K562 (cell line): ENCODE measurements around the gene C12orf60. TPM values are rescaled to one million over a fixed set of nuclear protein-coding genes. Genes with fewer than 3 reads are reported as not detected.

Experiments used
- ATAC-seq: fragments of 200-7000 bp; cut with Tn5 transposase; 3 replicates; pipeline ENCODE4 v1.9.1; 2020; ENCODE audit warnings: moderate library complexity
- BruUV-seq: library from RNA; stranded (reverse); fragments of 400-500 nt; replicated peaks from 2 replicates; lab custom pipeline; 2021; lab: Mats Ljungman, UMichigan
- CTCF ChIA-PET: fragments of 300-600 bp; formaldehyde crosslinking; extraction: SDS; loops from one replicate; lab custom pipeline; 2021; ENCODE audit warnings: low intra/inter-chr PET ratio; lab: Yijun Ruan, JAX
- POLR2A ChIA-PET: fragments of 300-600, 350-650 bp; sonication (Branson Sonifier 250); formaldehyde crosslinking; extraction: SDS; loops from one replicate; lab custom pipeline; 2021; ENCODE audit warnings: antibody characterized with exemption, inconsistent platforms; lab: Yijun Ruan, JAX
- DNase-seq, 4 experiments: peaks; one replicate each; pipeline versions ENCODE4 v3.0.0 to v3.0.0-alpha.2; 2011 to 2018; ENCODE audit warnings: low spot score in 3 of 4, mixed read lengths in 3 of 4; ENCODE audit errors: extremely low read depth in 1 of 4
- FAIRE-seq: peaks from 2 replicates; lab custom pipeline; 2011; peaks lifted over from hg19 to GRCh38; lab: Jason Lieb, UNC
- H2AFZ ChIP-seq: 2 replicates; pipeline ENCODE4 v1.6.0; 2011; ENCODE audit warnings: low read depth, low read length, control low read depth, inconsistent platforms
- H3K27ac ChIP-seq: fragments of 200-600 bp; 3 replicates; pipeline ENCODE4 v1.8.0; 2011; ENCODE audit warnings: low read depth, mild to moderate bottlenecking, control low read depth, inconsistent platforms, low read length, moderate library complexity, mixed read lengths; ENCODE audit errors: extremely low read depth
- H3K27me3 ChIP-seq, 2 experiments: fragments of 300-600 bp in 1 of 2; 2 replicates in 1 of 2; 3 replicates in 1 of 2; pipeline versions ENCODE4 v1.6.0 to v1.8.0; 2011; ENCODE audit warnings: inconsistent platforms in 2 of 2, low read length in 2 of 2, mild to moderate bottlenecking in 1 of 2, mixed read lengths in 1 of 2, moderate library complexity in 1 of 2; ENCODE audit not compliant: control insufficient read depth in 2 of 2, insufficient read depth in 2 of 2
- H3K36me3 ChIP-seq: fragments of 300-600 bp; 3 replicates; pipeline ENCODE4 v1.8.0; 2011; ENCODE audit warnings: mild to moderate bottlenecking, low read length, inconsistent platforms; ENCODE audit not compliant: control insufficient read depth, insufficient read depth
- H3K4me1 ChIP-seq, 2 experiments: fragments of 200-600 bp in 1 of 2; replicated peaks in 1 of 2; 2 replicates in 1 of 2; 3 replicates in 1 of 2; pipeline versions ENCODE4 v1.5.1 to v1.8.0; 2011; ENCODE audit warnings: inconsistent platforms in 2 of 2, low read length in 2 of 2, mild to moderate bottlenecking in 1 of 2, mixed read lengths in 1 of 2, moderate library complexity in 1 of 2; ENCODE audit not compliant: control insufficient read depth in 2 of 2, insufficient read depth in 2 of 2
- H3K4me2 ChIP-seq: 2 replicates; pipeline ENCODE4 v1.6.1; 2011; ENCODE audit warnings: low read length, control low read depth, inconsistent platforms, mixed read lengths; ENCODE audit not compliant: insufficient read depth
- H3K4me3 ChIP-seq: fragments of 200-600 bp; sonication (generic), shearing (Covaris generic); 2 replicates; pipeline ENCODE4 v1.5.1; 2016; ENCODE audit warnings: control low read depth, inconsistent platforms
- H3K79me2 ChIP-seq: fragments of 200-600 bp; 3 replicates; pipeline ENCODE4 v1.8.0; 2011; ENCODE audit warnings: low read length, inconsistent platforms; ENCODE audit not compliant: control insufficient read depth, insufficient read depth
- H3K9ac ChIP-seq, 2 experiments: 2 replicates each; pipeline versions ENCODE4 v1.6.0 to v1.6.1; 2011; ENCODE audit warnings: low read depth in 2 of 2, low read length in 2 of 2, control low read depth in 1 of 2, inconsistent platforms in 1 of 2, mild to moderate bottlenecking in 1 of 2, mixed read lengths in 1 of 2; ENCODE audit not compliant: insufficient read depth in 1 of 2
- H3K9me1 ChIP-seq: one replicate; pipeline ENCODE4 v1.6.0; 2011; ENCODE audit warnings: inconsistent platforms, mild to moderate bottlenecking, low read length, moderate library complexity; ENCODE audit not compliant: control insufficient read depth, insufficient read depth
- H3K9me3 ChIP-seq: replicated peaks from 2 replicates; pipeline ENCODE4 v1.5.1; 2011; ENCODE audit warnings: low read depth, low read length, inconsistent platforms; ENCODE audit not compliant: control insufficient read depth, insufficient read depth
- H4K20me1 ChIP-seq: replicated peaks from 2 replicates; pipeline ENCODE4 v1.6.1; 2011; ENCODE audit warnings: low read length, inconsistent platforms, mixed read lengths; ENCODE audit not compliant: control insufficient read depth, insufficient read depth
- ETS2 ChIP-seq: IDR thresholded peaks from 2 replicates; pipeline ENCODE4 v1.6.1; 2016; ENCODE audit warnings: borderline replicate concordance, missing genetic modification characterization, mild to moderate bottlenecking, moderate library complexity, missing compliant biosample characterization; ENCODE audit not compliant: poor library complexity, severe bottlenecking
- PTTG1 ChIP-seq: fragments of 450-650 bp; IDR thresholded peaks from 2 replicates; pipeline ENCODE4 v1.6.1; 2016; ENCODE audit warnings: low read depth, mild to moderate bottlenecking, missing genetic modification characterization, missing compliant biosample characterization
- SMARCA4 ChIP-seq: fragments of 450-650 bp; IDR thresholded peaks from 2 replicates; pipeline ENCODE4 v1.6.1; 2016
- WGBS: fragments of 100-300 bp; shearing (Covaris generic); methylation state at CpG from one replicate; pipeline ENCODE4 v1.1.6; 2016; ENCODE audit warnings: low coverage, mixed read lengths; ENCODE audit not compliant: insufficient coverage; ENCODE audit errors: missing lambda C conversion rate; 5-methylcytosine and 5-hydroxymethylcytosine counted together
- in situ Hi-C: fragments of 300-500 bp; cut with MboI; formaldehyde crosslinking; loops from 4 replicates; pipeline ENCODE4 v1.15.0; 2018; ENCODE audit warnings: inconsistent platforms, mixed read lengths
- intact Hi-C: fragments of 100-400 bp; cut with micrococcal nuclease; formaldehyde crosslinking; loops from 2 replicates; pipeline ENCODE4 v1.14.2; 2022
- polyA plus RNA-seq, 8 experiments: library from polyadenylated mRNA; depleted of rRNA in 4 of 8; stranded (reverse) in 5 of 8; unstranded in 3 of 8; fragments of >200 nt; fragmentation: Nextera tagmentation in 2 of 8; fragmentation: Illumina TruSeq in 1 of 8; extraction: Ambion mirVana in 2 of 8; extraction: Trizol in 1 of 8; gene quantifications; 2 replicates each; pipeline versions ENCODE4 v1.2.1 to v1.2.3, GENCODE V29; 2011 to 2014; ENCODE audit warnings: inconsistent platforms in 1 of 8, missing spikeins in 1 of 8
- total RNA-seq, 7 experiments: library from RNA; depleted of rRNA in 6 of 7; stranded (reverse); fragments of >200 nt in 6 of 7; fragmentation: Illumina TruSeq in 2 of 7; extraction: Trizol in 2 of 7; gene quantifications; 2 replicates each; pipeline versions ENCODE4 v1.2.1 to v1.2.3, GENCODE V29; 2011 to 2021; ENCODE audit warnings: low replicate concordance in 1 of 7
- TF ChIP-seq, protein P1 (sequence below): sonication (generic); formaldehyde crosslinking; IDR thresholded peaks from 2 replicates; pipeline ENCODE4 v1.4.0; 2020; ENCODE audit warnings: mild to moderate bottlenecking, missing genetic modification reagents
- TF ChIP-seq, protein P2 (sequence below): fragments of 250-450 bp; sonication (Bioruptor Pico); IDR thresholded peaks from 2 replicates; pipeline ENCODE4 v1.9.0; 2021; ENCODE audit warnings: mild to moderate bottlenecking

C12orf60 gene
- total and polyA plus RNA-seq, 9 of the 15 experiments (the other 6 are each of a cell fraction or from before 2014, with no cell fraction given), result 0.41 to 4.4 (median 2.5) TPM

DNA sequence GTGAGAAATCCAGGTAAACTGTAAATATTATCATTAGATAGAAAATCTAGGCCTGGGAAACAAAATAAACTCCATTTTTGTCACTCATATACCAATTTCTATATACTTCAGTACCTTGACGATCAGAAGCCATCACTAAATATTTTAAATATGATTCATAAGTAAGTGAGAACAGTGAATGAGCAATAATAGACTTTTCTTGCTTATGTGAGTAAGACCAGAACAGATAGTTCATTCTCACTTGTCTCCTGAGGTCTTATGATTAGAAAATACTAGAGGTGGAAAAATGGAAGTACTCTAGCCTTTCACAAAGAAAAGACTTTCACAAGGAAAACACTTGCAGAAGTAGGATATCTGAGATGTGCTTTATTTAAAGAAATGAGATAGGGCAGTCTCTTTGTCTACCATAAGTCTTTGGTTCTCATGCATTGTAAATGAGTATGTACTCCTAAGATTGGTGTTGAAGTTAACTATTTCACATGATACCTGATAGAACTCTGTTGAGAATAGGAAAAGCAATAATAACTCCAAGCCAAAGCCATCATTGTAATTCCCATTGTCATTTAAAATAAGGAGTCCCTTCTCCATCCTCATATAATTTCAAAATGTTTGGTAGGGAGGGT, 20.7 kb downstream of the C12orf60 start:
- in situ Hi-C loops (loop anchor here (25.0 kb wide), 1 partner anchor 1063 kb away; the partner anchor contains the start of gene STRAP), intact Hi-C loops (no loop called here)
- WGBS, result 7% methylated on average over 1 of the region's 1 CpG
- no peak overlapping the region for H3K4me3 ChIP-seq
- CTCF ChIA-PET, result interaction anchor here (0.6 kb wide), 1 partner anchor 40 kb away, joined by 3 read pairs; no protein-coding TSS in a partner anchor
- no peak overlapping the region for H3K27ac ChIP-seq
- POLR2A ChIA-PET, result no interaction called here
- TF ChIP-seq ETS2 (tag) (no peak), PTTG1 (no peak), SMARCA4 (no peak)
- TF ChIP-seq, protein P1, sequence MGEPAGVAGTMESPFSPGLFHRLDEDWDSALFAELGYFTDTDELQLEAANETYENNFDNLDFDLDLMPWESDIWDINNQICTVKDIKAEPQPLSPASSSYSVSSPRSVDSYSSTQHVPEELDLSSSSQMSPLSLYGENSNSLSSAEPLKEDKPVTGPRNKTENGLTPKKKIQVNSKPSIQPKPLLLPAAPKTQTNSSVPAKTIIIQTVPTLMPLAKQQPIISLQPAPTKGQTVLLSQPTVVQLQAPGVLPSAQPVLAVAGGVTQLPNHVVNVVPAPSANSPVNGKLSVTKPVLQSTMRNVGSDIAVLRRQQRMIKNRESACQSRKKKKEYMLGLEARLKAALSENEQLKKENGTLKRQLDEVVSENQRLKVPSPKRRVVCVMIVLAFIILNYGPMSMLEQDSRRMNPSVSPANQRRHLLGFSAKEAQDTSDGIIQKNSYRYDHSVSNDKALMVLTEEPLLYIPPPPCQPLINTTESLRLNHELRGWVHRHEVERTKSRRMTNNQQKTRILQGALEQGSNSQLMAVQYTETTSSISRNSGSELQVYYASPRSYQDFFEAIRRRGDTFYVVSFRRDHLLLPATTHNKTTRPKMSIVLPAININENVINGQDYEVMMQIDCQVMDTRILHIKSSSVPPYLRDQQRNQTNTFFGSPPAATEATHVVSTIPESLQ (CRISPR knock-in tag), result no peak
- TF ChIP-seq, protein P2, sequence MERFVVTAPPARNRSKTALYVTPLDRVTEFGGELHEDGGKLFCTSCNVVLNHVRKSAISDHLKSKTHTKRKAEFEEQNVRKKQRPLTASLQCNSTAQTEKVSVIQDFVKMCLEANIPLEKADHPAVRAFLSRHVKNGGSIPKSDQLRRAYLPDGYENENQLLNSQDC (CRISPR knock-in tag), result no peak
- no peak for ATAC-seq
- no peaks in the 10 kb centered on the region for H3K9me1 ChIP-seq
- H3K36me3 ChIP-seq, result no peaks in the 10 kb centered on the region
- FAIRE-seq, result no peak
- no peaks in the 10 kb centered on the region for H3K4me1 ChIP-seq
- H4K20me1 ChIP-seq, result no peaks in the 10 kb centered on the region
- no peak overlapping the region for H3K4me2 ChIP-seq
- BruUV-seq, result no TSS peak
- H3K9ac ChIP-seq, result no peak overlapping the region
- no peaks in the 10 kb centered on the region for H3K79me2 ChIP-seq
- no peak for DNase-seq
- H3K27me3 ChIP-seq, result no peaks in the 10 kb centered on the region
- H2AFZ ChIP-seq, result no peak overlapping the region
- H3K9me3 ChIP-seq, result no peaks in the 10 kb centered on the region
